DMS153 treated with DMSO at 0.1 percent for 48 hours (cell line): ENCODE data around the gene SLC4A2.
"Not testable (repeated sequence)": the region's sequence is repeated elsewhere in the genome, so short reads cannot be mapped to it uniquely, and the experiment has no call there.

Source experiments
- DNase-seq: peaks from one replicate; lab custom pipeline; 2025; ENCODE audit not compliant: unreplicated experiment; lab: John Stamatoyannopoulos, UW

Gene SLC4A2

GRCh38 chr7:151059367-151060112 is at the start of gene SLC4A2:
TSS of gene SLC4A2 (plus strand) at chr7:151059589. CDS start at chr7:151061988, 2,399 bp downstream.
- DNase-seq = peak; percentile 50

GRCh38 chr7:151010037-151010306 is 49.4 kb upstream of the SLC4A2 start:
- DNase-seq = no peak

- no peak for DNase-seq
Measured at GRCh38 chr7:151010307-151011096, 48.9 kb upstream of the SLC4A2 start.

- no peak for DNase-seq
Measured at GRCh38 chr7:151011097-151011409, 48.3 kb upstream of the SLC4A2 start.

DNA sequence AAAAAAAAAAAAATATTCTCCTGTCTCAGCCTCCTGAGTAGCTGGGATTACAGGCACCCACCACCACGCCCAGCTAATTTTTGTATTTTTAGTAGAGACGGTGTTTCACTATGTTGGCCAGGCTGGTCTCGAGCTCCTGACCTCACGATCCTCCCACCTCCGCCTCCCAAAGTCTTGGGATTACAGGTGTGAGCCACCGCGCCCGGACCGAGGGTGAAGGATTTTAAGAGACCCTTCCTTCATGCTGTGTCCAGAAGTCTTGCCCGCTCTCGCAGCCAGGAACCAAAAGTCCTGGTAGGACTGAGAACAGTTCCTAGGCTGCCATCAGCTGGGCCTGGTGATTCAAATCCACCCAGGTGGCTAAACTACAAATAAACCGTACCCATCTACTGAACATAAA is 47.8 kb upstream of the SLC4A2 start:
- not testable (repeated sequence) for DNase-seq

GRCh38 chr7:151012031-151012692 is 47.2 kb upstream of the SLC4A2 start:
- peak; percentile 18 for DNase-seq

DNA sequence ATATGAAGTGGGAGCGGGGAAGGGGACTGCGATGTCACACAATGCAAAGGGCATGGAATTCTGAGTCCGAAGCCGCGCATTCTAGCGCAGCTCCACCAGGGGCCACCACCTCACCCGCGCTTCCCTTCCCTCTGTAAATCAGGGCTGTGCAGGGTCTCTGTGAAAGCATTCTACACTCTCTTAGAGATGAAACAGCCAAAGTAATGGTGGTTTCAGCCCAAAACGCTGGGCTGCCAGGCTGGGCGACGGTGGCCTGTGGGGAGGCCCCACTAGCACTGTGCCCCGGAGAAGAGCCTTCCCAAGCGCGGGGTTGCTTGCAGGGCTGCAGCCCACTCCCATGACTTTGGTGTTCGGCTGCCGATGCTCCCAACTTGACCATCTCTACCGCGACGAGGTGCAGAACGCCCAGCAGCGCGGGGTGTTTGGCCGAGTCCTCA is 46.5 kb upstream of the SLC4A2 start:
- peak; percentile 23 for DNase-seq

GRCh38 chr7:151013356-151013732 is 46.0 kb upstream of the SLC4A2 start:
- DNase-seq = no peak

GRCh38 chr7:151013733-151014497 is 45.5 kb upstream of the SLC4A2 start:
- peak; percentile 76 for DNase-seq

- no peak for DNase-seq
Measured at GRCh38 chr7:151014950-151015349, 44.4 kb upstream of the SLC4A2 start.

DNA sequence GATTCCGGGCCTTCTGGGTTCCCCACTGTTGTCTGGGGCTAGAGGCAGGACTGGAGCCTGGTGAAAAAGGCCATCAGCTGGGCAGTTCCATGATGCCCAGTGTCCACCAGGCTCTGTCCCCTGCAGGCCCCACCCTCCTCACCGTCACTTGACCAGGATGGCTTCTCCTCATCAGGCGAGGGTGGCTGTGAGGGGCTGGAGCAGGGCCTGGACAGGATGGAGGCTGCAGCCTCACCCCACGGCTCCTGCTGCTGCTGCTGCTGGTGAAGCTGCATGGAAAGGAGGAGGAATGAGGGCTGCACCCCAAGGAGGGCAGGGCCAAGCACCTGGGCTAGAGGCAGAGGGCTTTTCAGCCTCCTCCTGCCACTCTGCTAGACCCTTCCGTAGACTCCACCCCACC is 43.4 kb upstream of the SLC4A2 start:
- no peak for DNase-seq

- DNase-seq = no peak
Measured at GRCh38 chr7:151016505-151016904, 42.9 kb upstream of the SLC4A2 start.

DNA sequence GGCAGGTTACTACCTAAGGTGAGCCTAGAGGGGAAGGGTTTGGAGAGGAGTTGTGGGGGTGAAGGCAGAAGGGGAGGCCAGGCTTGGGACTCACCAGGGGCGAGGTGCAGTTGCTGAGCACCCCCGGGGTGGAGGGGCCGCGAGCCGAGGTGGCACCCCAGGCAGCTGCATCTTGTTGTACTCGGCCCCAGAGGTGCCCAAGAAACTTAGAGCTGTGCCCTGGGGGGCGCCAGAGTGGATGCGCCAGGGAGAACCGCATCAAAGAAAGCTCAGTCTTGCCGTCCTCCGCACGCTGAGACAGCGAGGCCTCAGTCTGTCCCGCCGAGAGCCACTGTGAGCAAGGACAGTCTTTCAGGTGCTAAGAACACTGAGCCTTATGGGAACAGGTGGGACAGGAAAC is 42.4 kb upstream of the SLC4A2 start:
- no peak for DNase-seq

DNA sequence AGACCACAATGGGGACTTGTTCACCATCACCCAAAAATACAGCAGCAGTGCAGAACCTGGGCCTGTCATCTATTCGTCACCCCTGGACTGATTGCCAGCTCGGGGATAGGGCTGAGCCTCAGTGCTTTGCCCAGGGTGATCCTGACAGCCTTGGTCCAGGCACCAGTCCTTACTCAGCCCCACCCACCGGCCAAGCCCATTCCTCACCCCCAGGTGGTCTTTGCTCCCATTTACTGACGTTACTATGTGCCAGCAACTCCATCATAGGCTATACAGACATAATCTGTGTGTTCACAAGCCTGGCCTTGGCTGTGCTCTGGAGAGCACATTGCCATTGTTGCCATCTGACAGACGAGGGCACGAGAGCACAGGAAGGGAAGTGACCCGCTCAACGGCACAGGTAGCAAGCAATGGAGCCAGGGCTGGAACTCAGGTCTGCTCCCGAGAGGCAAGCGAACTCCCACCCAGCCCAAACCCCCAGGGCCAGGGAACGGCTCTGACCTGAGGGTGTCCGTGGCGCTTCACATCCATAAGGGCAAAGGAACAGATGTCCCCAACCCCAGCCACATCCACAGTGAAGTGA is 41.9 kb upstream of the SLC4A2 start:
- DNase-seq = no peak

DNA sequence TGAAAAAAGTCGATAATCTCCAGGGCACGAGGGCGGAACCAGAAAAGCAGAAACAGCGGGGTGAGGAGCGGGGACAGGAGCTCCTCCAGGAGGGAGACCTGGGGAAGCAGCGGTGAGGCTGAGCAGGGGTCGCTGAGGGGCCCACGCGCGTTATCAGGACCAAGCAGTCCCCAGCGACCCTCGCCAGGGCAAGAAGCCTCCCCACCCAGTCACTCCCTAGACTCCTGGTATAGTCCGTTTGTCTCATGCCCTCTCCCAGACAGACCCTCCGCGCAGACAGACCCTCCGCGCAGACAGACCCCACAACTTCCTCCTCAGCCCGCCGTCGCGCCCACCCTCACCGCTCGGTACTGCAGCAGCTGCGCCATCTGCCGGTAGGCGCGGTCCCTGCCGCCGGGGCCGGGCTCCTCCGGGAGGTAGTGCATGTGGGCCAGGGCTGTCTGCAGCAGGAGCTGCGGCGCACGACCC is 41.4 kb upstream of the SLC4A2 start:
- peak; percentile 25 for DNase-seq

DNA sequence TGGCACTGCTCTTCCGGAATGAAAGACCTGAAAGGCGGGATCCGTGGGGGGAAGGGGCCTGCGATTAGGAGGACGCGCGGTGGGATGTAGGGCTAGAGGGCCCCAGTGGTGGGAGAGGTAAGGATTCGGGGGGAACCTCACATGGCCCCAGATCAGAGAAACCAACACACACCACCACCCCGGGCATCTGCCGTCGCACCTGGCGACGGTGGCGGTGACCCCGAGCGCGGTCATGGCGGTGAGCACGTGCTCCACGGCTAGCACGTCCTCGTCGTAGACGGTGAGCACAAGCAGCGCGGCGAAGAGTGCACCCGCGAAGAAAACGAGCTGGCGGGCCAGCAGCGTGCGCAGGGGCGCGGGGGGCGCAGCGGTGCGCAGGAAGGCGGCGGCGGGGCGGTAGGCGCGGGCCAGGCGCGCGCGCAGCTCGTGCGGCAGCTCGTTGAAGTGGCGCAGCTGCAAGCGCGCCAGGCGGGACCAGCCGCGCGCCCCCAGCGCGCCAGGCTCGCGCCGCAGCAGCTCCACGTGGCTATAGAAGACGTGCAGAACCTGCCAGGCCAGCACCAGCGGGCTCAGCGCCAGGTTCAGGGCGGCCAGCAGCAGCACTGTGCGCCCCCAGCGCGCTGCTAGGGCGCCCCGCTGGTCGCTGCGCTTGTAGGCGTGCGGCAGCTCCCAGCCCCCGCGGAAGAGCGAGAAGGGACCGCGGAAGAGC is 40.8 kb upstream of the SLC4A2 start:
- DNase-seq = peak; percentile 33

- DNase-seq = no peak
Measured at GRCh38 chr7:151019130-151019447, 40.3 kb upstream of the SLC4A2 start.

GRCh38 chr7:151020231-151020630 is 39.2 kb upstream of the SLC4A2 start:
- no peak for DNase-seq

GRCh38 chr7:151023232-151023631 is 36.2 kb upstream of the SLC4A2 start:
- DNase-seq = no peak

DNA sequence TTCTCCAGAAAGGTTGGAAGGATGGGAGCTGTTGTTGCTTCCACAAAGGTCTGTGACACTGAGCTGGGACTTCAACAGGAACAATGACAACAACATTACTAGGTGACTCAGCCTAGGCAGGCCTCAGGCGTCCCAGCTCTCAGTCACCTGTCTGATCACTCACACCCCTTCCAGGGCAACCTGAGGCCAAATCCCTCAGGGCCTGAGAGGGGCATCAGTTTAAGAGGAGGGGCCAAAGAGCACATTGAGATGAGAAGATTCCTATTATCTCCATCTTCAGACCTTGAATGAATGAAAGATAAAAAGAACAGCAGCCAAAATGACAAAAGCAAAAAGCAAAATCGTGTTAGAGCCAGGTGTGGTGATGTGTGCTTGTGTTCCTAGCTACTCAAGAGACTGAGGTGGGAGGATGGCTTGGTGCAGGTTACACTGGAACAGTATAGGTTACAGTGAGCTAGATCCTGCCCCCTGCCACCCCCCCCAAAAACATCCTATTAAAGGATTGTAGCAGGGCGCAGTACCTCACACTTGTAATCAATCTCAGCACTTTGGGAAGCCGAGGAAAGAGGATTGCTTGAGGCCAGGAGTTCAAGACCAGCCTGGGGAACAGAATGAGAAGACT is 34.8 kb upstream of the SLC4A2 start, which contains the start of gene ATG9B:
ATG9B (minus strand) TSS at position 60 of the 622 bp plus-strand sequence. CDS start 71 bp downstream, outside the sequence.
- DNase-seq = no peak
